Measurements from ENCODE around the gene KDF1. TPM values are rescaled to one million over a fixed set of nuclear protein-coding genes. Genes with fewer than 3 reads are reported as not detected.

Gene KDF1
- total RNA-seq, 4 donors from 2014 or later = 13.2 to 40.1 (median 31.8) TPM

- H3K4me1 ChIP-seq = no peaks in the 10 kb centered on the region
- H3K27ac ChIP-seq = no peak overlapping the region
- H3K4me3 ChIP-seq = no peak overlapping the region
- H3K36me3 ChIP-seq = no peaks in the 10 kb centered on the region
- no peak for DNase-seq
- H3K9me3 ChIP-seq = no peaks in the 10 kb centered on the region
- TF ChIP-seq POLR2A (IDR thresholded peaks at IDR 0.05) (no peak), CTCF (IDR thresholded peaks at IDR 0.05) (no peak)
- H3K27me3 ChIP-seq = no peaks in the 10 kb centered on the region
These were observed 11.3 kb upstream of the KDF1 start for GRCh38 chr1:26971590-26971989.

- DNase-seq = peak in 1 of 3 donors; percentile 50
- TF ChIP-seq POLR2A (IDR thresholded peaks at IDR 0.05) (no peak), CTCF (IDR thresholded peaks at IDR 0.05) (no peak)
- Histone ChIP-seq H3K27me3 (no peaks in the 10 kb centered on the region), H3K9me3 (no peaks in the 10 kb centered on the region), H3K36me3 (no peaks in the 10 kb centered on the region), H3K27ac (peak overlapping the region in 1 of 4 donors; percentile 30), H3K4me3 (no peak overlapping the region), H3K4me1 (no peaks in the 10 kb centered on the region)
These were observed 10.5 kb upstream of the KDF1 start for GRCh38 chr1:26970810-26971209.

GRCh38 chr1:26965628-26966027 is 5.4 kb upstream of the KDF1 start:
- H3K27me3 ChIP-seq = no peaks in the 10 kb centered on the region
- TF ChIP-seq POLR2A (IDR thresholded peaks at IDR 0.05) (no peak), CTCF (IDR thresholded peaks at IDR 0.05) (no peak)

GRCh38 chr1:26965213-26965612 is 4.9 kb upstream of the KDF1 start:
- no peak for TF ChIP-seq CTCF (IDR thresholded peaks at IDR 0.05)
- no peak for TF ChIP-seq POLR2A (IDR thresholded peaks at IDR 0.05)
- Histone ChIP-seq H3K4me1 (peaks cover 0 to 4% (median 2%) of the 10 kb centered on the region in 4 donors), H3K4me3 (no peak overlapping the region), H3K9me3 (no peaks in the 10 kb centered on the region), H3K27ac (no peak overlapping the region), H3K36me3 (no peaks in the 10 kb centered on the region), H3K27me3 (peaks cover 0 to 3% of the 10 kb centered on the region in 2 donors)
- no peak for DNase-seq

More at GRCh38 chr1:26965628-26966027, 5.4 kb upstream of the KDF1 start:
- peaks cover 0 to 4% (median under 1%) of the 10 kb centered on the region in 4 donors for H3K4me1 ChIP-seq
- H3K36me3 ChIP-seq = no peaks in the 10 kb centered on the region
- H3K27ac ChIP-seq = no peak overlapping the region
- DNase-seq = no peak
- no peak overlapping the region for H3K4me3 ChIP-seq
- no peaks in the 10 kb centered on the region for H3K9me3 ChIP-seq

GRCh38 chr1:26961826-26962225 is 1.6 kb upstream of the KDF1 start:
- no peak overlapping the region for H3K4me3 ChIP-seq
- H3K27me3 ChIP-seq = peaks cover 0 to 11% of the 10 kb centered on the region in 2 donors
- no peaks in the 10 kb centered on the region for H3K9me3 ChIP-seq
- H3K27ac ChIP-seq = no peak overlapping the region
- DNase-seq = no peak
- no peaks in the 10 kb centered on the region for H3K36me3 ChIP-seq
- peaks cover 0 to 14% (median 6%) of the 10 kb centered on the region in 4 donors for H3K4me1 ChIP-seq
- TF ChIP-seq POLR2A (IDR thresholded peaks at IDR 0.05) (no peak), CTCF (IDR thresholded peaks at IDR 0.05) (no peak)

- Histone ChIP-seq H3K9me3 (no peaks in the 10 kb centered on the region), H3K36me3 (no peaks in the 10 kb centered on the region), H3K4me1 (peaks cover 0 to 14% (median 6%) of the 10 kb centered on the region in 4 donors), H3K4me3 (peak overlapping the region; percentile 68 to 85 (median 72)), H3K27me3 (peaks cover 0 to 11% of the 10 kb centered on the region in 2 donors), H3K27ac (peak overlapping the region; percentile 19 to 72 (median 66))
- TF ChIP-seq POLR2A (IDR thresholded peaks at IDR 0.05) (no peak), CTCF (IDR thresholded peaks at IDR 0.05) (no peak)
- no peak for DNase-seq
These were observed 328 bp upstream of the KDF1 start for GRCh38 chr1:26960625-26960966.
